AG09309 (cell line): ENCODE data around the gene SNX15.

Experiments used
- DNase-seq: peaks from one replicate; pipeline ENCODE4 v3.0.0-alpha.2; 2010; ENCODE audit warnings: low read depth
- H3K4me3 ChIP-seq: 2 replicates; pipeline ENCODE4 v1.5.1; 2011; ENCODE audit warnings: mild to moderate bottlenecking, low read depth, low read length, moderate library complexity; ENCODE audit not compliant: control insufficient read depth
- CTCF ChIP-seq: IDR thresholded peaks from 2 replicates; pipeline ENCODE4 v1.5.1; 2011; ENCODE audit warnings: mild to moderate bottlenecking, low read depth, low read length, inconsistent platforms; ENCODE audit not compliant: insufficient read depth, control insufficient read depth; ENCODE audit errors: missing control alignments

The SNX15 gene

GRCh38 chr11:65067446-65067845, 40.2 kb downstream of the SNX15 start:
- TF ChIP-seq CTCF = no peak
- H3K4me3 ChIP-seq = no peak overlapping the region
- DNase-seq = no peak

GRCh38 chr11:65069217-65069616, 42.0 kb downstream of the SNX15 start:
- no peak for TF ChIP-seq CTCF
- DNase-seq = no peak

GRCh38 chr11:65071907-65072630, 44.8 kb downstream of the SNX15 start:
- no peak for TF ChIP-seq CTCF
- no peak for DNase-seq
- no peak overlapping the region for H3K4me3 ChIP-seq

More at GRCh38 chr11:65069217-65069616, 42.0 kb downstream of the SNX15 start:
- H3K4me3 ChIP-seq = no peak overlapping the region

GRCh38 chr11:65072631-65072966, 45.4 kb downstream of the SNX15 start:
- no peak for TF ChIP-seq CTCF
- no peak for DNase-seq
- no peak overlapping the region for H3K4me3 ChIP-seq

GRCh38 chr11:65077451-65077850, 50.2 kb downstream of the SNX15 start:
- H3K4me3 ChIP-seq = no peak overlapping the region
- DNase-seq = no peak
- TF ChIP-seq CTCF = no peak

- no peak for DNase-seq
- no peak overlapping the region for H3K4me3 ChIP-seq
- peak; percentile 61 for TF ChIP-seq CTCF
Measured at GRCh38 chr11:65078151-65078550, 50.9 kb downstream of the SNX15 start.
